Uterus (tissue), 4 donors: ENCODE data around the gene KIF1A. TPM values are rescaled to one million over a fixed set of nuclear protein-coding genes. Genes with fewer than 3 reads are reported as not detected.

Source experiments
- DNase-seq, 2 donors: peaks; one replicate each; pipeline ENCODE4 v3.0.0-alpha.2; 2019 to 2020
- H3K27ac ChIP-seq, 2 donors: fragments of 200-600 bp; sonication (generic); 1 replicate in 1 of 2; 2 replicates in 1 of 2; pipeline ENCODE4 v1.5.1; 2016 to 2018
- H3K27me3 ChIP-seq, 2 donors: fragments of 200-600 bp; sonication (generic); one replicate each; pipeline ENCODE4 v1.5.1; 2018 to 2019; ENCODE audit warnings: control low read depth in 1 of 2
- H3K36me3 ChIP-seq, 2 donors: fragments of 200-600 bp; sonication (generic); one replicate each; pipeline ENCODE4 v1.5.1; 2019; ENCODE audit warnings: control low read depth in 1 of 2
- H3K4me1 ChIP-seq, 2 donors: fragments of 200-600 bp; sonication (generic); one replicate each; pipeline ENCODE4 v1.5.1; 2018 to 2019; ENCODE audit warnings: control low read depth in 1 of 2
- H3K4me3 ChIP-seq, 2 donors: fragments of 200-600 bp; sonication (generic); 1 replicate in 1 of 2; 2 replicates in 1 of 2; pipeline ENCODE4 v1.5.1; 2018 to 2019; ENCODE audit warnings: mild to moderate bottlenecking in 1 of 2
- H3K9me3 ChIP-seq, 2 donors: fragments of 200-600 bp; sonication (generic); one replicate each; pipeline ENCODE4 v1.5.1; 2019; ENCODE audit warnings: control low read depth in 1 of 2
- CTCF ChIP-seq, 4 experiments: fragments of 200-600 bp in 2 of 4; fragments of 450-650 bp in 2 of 4; sonication (generic) in 2 of 4; IDR thresholded peaks; one replicate each; pipeline ENCODE4 v1.5.1; 2016 to 2019; ENCODE audit warnings: antibody characterized with exemption in 4 of 4, mild to moderate bottlenecking in 2 of 4, moderate library complexity in 1 of 4
- POLR2A ChIP-seq, 2 donors: fragments of 450-650 bp; IDR thresholded peaks; one replicate each; pipeline ENCODE4 v1.6.1; 2016; ENCODE audit warnings: antibody characterized with exemption in 2 of 2, mild to moderate bottlenecking in 1 of 2, moderate library complexity in 1 of 2
- intact Hi-C: fragments of 100-400 bp; cut with DNase I; formaldehyde crosslinking; loops from one replicate; pipeline ENCODE4 v1.15.1; 2023; ENCODE audit warnings: low total_unique reads
- total RNA-seq, 4 donors: library from RNA; depleted of rRNA in 3 of 4; stranded (reverse); fragments of >200 nt in 3 of 4; gene quantifications; one replicate each; pipeline versions ENCODE4 v1.1.0 to v1.2.4, GENCODE V29; 2014 to 2023
- donor health status: DM: yes; HTN: yes; CAD: no.

KIF1A gene
- total RNA-seq, 4 donors from 2014 or later: 0.37 to 12.9 TPM; not detected in 2

GRCh38 chr2:240822280-240822847, 2.3 kb upstream of the KIF1A start:
- H3K4me1 ChIP-seq: peaks cover 0 to 19% of the 10 kb centered on the region in 2 donors

GRCh38 chr2:240821429-240821778, 1.4 kb upstream of the KIF1A start:
- DNase-seq: no peak
- Histone ChIP-seq H3K4me1 (peaks cover 0 to 19% of the 10 kb centered on the region in 2 donors), H3K36me3 (no peaks in the 10 kb centered on the region), H3K27me3 (peaks cover 11 to 26% of the 10 kb centered on the region in 2 donors), H3K4me3 (no peak overlapping the region), H3K27ac (no peak overlapping the region), H3K9me3 (no peaks in the 10 kb centered on the region)
- TF ChIP-seq CTCF (IDR thresholded peaks at IDR 0.05): no peak
- TF ChIP-seq POLR2A (IDR thresholded peaks at IDR 0.05): no peak
- intact Hi-C loops: no loop called here

More at GRCh38 chr2:240822280-240822847, 2.3 kb upstream of the KIF1A start:
- H3K4me3 ChIP-seq: no peak overlapping the region
- TF ChIP-seq CTCF (IDR thresholded peaks at IDR 0.05) (no peak), POLR2A (IDR thresholded peaks at IDR 0.05) (no peak)
- H3K36me3 ChIP-seq: no peaks in the 10 kb centered on the region
- no peaks in the 10 kb centered on the region for H3K9me3 ChIP-seq
- H3K27me3 ChIP-seq: peaks cover 11 to 26% of the 10 kb centered on the region in 2 donors
- no peak overlapping the region for H3K27ac ChIP-seq
- intact Hi-C loops: no loop called here
- DNase-seq: no peak

GRCh38 chr2:240820607-240821428, 799 bp upstream of the KIF1A start:
- Histone ChIP-seq H3K36me3 (no peaks in the 10 kb centered on the region), H3K4me1 (peaks cover 0 to 19% of the 10 kb centered on the region in 2 donors), H3K27ac (no peak overlapping the region), H3K9me3 (no peaks in the 10 kb centered on the region), H3K4me3 (no peak overlapping the region), H3K27me3 (peaks cover 11 to 23% of the 10 kb centered on the region in 2 donors)
- intact Hi-C loops: no loop called here
- no peak for DNase-seq
- TF ChIP-seq POLR2A (IDR thresholded peaks at IDR 0.05) (no peak), CTCF (IDR thresholded peaks at IDR 0.05) (no peak)

GRCh38 chr2:240819126-240819857, 727 bp downstream of the KIF1A start:
- no peaks in the 10 kb centered on the region for H3K36me3 ChIP-seq
- no peak for TF ChIP-seq POLR2A (IDR thresholded peaks at IDR 0.05)
- TF ChIP-seq CTCF (IDR thresholded peaks at IDR 0.05): no peak
- H3K27me3 ChIP-seq: peaks cover 11 to 15% of the 10 kb centered on the region in 2 donors
- H3K9me3 ChIP-seq: no peaks in the 10 kb centered on the region
- no peak overlapping the region for H3K27ac ChIP-seq
- peaks cover 0 to 19% of the 10 kb centered on the region in 2 donors for H3K4me1 ChIP-seq
- intact Hi-C loops: no loop called here
- no peak overlapping the region for H3K4me3 ChIP-seq
- DNase-seq: no peak
